ENCODE measurements around the gene FNDC8.
A peak's percentile ranks its signal among the peaks of the same experiment; 100 is the strongest.

DNA sequence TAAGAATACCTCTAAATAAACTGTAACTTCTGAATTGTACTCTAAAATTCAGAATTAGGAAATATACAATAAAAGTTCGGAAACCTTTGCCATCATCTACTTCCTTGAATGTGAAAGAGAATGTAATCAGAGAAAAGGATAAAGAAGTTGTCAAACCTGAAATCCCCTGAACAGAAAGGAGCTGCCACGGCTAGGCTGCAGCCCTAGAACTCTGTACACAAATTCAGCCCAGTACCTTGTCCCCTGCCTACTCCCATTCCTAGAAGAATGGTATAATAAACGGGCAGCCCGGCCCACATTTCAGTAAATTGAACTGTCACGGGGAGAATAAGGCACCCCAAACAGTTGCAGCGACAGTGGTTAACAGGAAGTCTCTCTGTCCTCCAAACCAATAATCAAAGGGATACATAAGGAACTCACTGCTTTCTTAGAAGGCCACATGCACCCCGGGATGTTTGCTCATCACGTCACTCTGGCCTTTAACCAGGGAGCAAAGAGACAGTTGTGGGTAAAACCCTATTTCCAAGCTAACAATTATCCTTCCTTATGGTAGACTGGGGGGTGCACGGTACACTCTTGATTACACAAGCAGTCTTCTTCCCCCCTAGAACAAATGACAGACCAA is 33.6 kb upstream of the FNDC8 start:
- peak; percentile 15; the same call in 1 of the 2 replicates for TF ChIP-seq POLR2A (IDR thresholded peaks at IDR 0.05; ENCODE audit: low read depth, low read length)
- TF ChIP-seq POLR2AphosphoS5 (IDR thresholded peaks at IDR 0.05; ENCODE audit: low read depth, low read length) = no peak

Measured in GM12892 (cell line).